ENCODE data around the gene RNF138. TPM values are rescaled to one million over a fixed set of nuclear protein-coding genes. Genes with fewer than 3 reads are reported as not detected.

Gene RNF138
- total and polyA plus RNA-seq, 2 of the 13 experiments (the other 11 are each of a cell fraction or from before 2014, with no cell fraction given) = 14.6 to 33.6 TPM

DNA sequence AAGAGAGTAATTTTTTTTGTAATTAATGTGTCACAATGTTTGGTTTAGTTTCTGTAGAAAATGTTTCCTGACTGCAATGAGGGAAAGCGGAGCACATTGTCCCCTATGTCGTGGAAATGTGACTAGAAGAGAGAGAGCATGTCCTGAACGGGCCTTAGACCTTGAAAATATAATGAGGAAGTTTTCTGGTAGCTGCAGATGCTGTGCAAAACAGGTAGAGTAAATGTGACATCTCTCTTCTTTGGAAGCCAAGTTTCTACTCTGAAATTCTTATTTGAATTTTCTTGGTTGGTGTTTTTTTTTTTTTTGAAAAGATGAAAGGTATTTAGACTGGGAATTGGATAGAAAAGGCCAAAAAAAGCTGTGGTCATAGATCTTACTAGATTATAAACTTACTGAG lies 20.0 kb downstream of the RNF138 start:
- Histone ChIP-seq H3K9me3 (ENCODE audit: low read length) (no peaks in the 10 kb centered on the region), H2AFZ (ENCODE audit: low read length) (no peak overlapping the region), H3K27me3 (ENCODE audit: control insufficient read depth in 1 of 2, insufficient read depth in 2 of 2, low read length in 2 of 2) (no peaks in the 10 kb centered on the region; a peak in 1 of 5 replicates), H3K9ac (ENCODE audit: insufficient read depth, low read depth, low read length) (no peak overlapping the region), H3K27ac (ENCODE audit: extremely low read length, insufficient read depth, low read length) (no peak overlapping the region), H3K36me3 (replicated peaks in 1 of 2; ENCODE audit: control insufficient read depth in 1 of 2, insufficient read depth in 2 of 2, low read length in 2 of 2) (peaks cover 4 to 26% of the 10 kb centered on the region in 2 experiments; a peak in 4 of 5 replicates), H3K4me2 (ENCODE audit: low read depth, low read length) (no peak overlapping the region), H3K4me3 (replicated peaks in 1 of 3; ENCODE audit: insufficient read depth in 1 of 3, low read depth in 2 of 3, low read length in 3 of 3) (no peak overlapping the region), H3K4me1 (ENCODE audit: insufficient read depth, low read length) (peaks cover 24% of the 10 kb centered on the region), H4K20me1 (ENCODE audit: insufficient read depth, low read length) (no peaks in the 10 kb centered on the region), H3K79me2 (ENCODE audit: insufficient read depth, low read length) (peaks cover 47% of the 10 kb centered on the region)
- ATAC-seq (no peak), FAIRE-seq (no peak), DNase-seq (ENCODE audit: low spot score) (no peak)
- no TSS peak for BruUV-seq (replicated peaks)
- in situ Hi-C loops (cut with HindIII; ENCODE audit: extremely low pct_ligation_motif_present, low pct_unique_long_range_greater_than_20kb) (no loop called here), intact Hi-C loops (cut with micrococcal nuclease; ENCODE audit: unreplicated experiment) (loop anchor here (2.0 kb wide), 1 partner anchor 15 kb away; no protein-coding TSS in a partner anchor)
- 89% methylated on average over 3 of the region's 3 CpGs for WGBS (ENCODE audit: low lambda C conversion rate)
- POLR2A ChIA-PET = no interaction called here
- CTCF ChIA-PET (ENCODE audit: low intra/inter-chr PET ratio, low total read pairs) = no interaction called here
- no peak for TF ChIP-seq ZNF430 (CRISPR knock-in tag; IDR thresholded peaks at IDR 0.05)
- TF ChIP-seq, protein P1, sequence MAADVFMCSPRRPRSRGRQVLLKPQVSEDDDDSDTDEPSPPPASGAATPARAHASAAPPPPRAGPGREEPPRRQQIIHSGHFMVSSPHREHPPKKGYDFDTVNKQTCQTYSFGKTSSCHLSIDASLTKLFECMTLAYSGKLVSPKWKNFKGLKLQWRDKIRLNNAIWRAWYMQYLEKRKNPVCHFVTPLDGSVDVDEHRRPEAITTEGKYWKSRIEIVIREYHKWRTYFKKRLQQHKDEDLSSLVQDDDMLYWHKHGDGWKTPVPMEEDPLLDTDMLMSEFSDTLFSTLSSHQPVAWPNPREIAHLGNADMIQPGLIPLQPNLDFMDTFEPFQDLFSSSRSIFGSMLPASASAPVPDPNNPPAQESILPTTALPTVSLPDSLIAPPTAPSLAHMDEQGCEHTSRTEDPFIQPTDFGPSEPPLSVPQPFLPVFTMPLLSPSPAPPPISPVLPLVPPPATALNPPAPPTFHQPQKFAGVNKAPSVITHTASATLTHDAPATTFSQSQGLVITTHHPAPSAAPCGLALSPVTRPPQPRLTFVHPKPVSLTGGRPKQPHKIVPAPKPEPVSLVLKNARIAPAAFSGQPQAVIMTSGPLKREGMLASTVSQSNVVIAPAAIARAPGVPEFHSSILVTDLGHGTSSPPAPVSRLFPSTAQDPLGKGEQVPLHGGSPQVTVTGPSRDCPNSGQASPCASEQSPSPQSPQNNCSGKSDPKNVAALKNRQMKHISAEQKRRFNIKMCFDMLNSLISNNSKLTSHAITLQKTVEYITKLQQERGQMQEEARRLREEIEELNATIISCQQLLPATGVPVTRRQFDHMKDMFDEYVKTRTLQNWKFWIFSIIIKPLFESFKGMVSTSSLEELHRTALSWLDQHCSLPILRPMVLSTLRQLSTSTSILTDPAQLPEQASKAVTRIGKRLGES (CRISPR knock-in tag; IDR thresholded peaks at IDR 0.05; ENCODE audit: borderline replicate concordance) = no peak
- TF ChIP-seq SYNCRIP (IDR thresholded peaks at IDR 0.05; ENCODE audit: insufficient read depth, low read depth, low read length) = no peak
- TF ChIP-seq HNF4A (CRISPR knock-in tag; IDR thresholded peaks at IDR 0.05) = no peak
- TF ChIP-seq FOXP1 (IDR thresholded peaks at IDR 0.05) = no peak
- TF ChIP-seq FOXP1 (CRISPR knock-in tag; IDR thresholded peaks at IDR 0.05) = no peak
- TF ChIP-seq, protein P2, sequence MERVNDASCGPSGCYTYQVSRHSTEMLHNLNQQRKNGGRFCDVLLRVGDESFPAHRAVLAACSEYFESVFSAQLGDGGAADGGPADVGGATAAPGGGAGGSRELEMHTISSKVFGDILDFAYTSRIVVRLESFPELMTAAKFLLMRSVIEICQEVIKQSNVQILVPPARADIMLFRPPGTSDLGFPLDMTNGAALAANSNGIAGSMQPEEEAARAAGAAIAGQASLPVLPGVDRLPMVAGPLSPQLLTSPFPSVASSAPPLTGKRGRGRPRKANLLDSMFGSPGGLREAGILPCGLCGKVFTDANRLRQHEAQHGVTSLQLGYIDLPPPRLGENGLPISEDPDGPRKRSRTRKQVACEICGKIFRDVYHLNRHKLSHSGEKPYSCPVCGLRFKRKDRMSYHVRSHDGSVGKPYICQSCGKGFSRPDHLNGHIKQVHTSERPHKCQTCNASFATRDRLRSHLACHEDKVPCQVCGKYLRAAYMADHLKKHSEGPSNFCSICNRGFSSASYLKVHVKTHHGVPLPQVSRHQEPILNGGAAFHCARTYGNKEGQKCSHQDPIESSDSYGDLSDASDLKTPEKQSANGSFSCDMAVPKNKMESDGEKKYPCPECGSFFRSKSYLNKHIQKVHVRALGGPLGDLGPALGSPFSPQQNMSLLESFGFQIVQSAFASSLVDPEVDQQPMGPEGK (CRISPR knock-in tag; IDR thresholded peaks at IDR 0.05) = no peak
- no peak for TF ChIP-seq RBM22 (optimal IDR thresholded peaks at IDR 0.05; ENCODE audit: low read length)
- no peak for TF ChIP-seq ZFP37 (CRISPR knock-in tag; IDR thresholded peaks at IDR 0.05; ENCODE audit: borderline replicate concordance)
- TF ChIP-seq SIN3B (IDR thresholded peaks at IDR 0.05; ENCODE audit: low read length) = no peak
- TF ChIP-seq SMAD9 (CRISPR knock-in tag; IDR thresholded peaks at IDR 0.05) = no peak
- no peak for TF ChIP-seq NCOR1 (IDR thresholded peaks at IDR 0.05; ENCODE audit: borderline replicate concordance, low read length)
- TF ChIP-seq MED13 (CRISPR knock-in tag; IDR thresholded peaks at IDR 0.05) = no peak
- no peak for TF ChIP-seq SETDB1 (CRISPR knock-in tag; IDR thresholded peaks at IDR 0.05; ENCODE audit: borderline replicate concordance)
- TF ChIP-seq ZBTB38 (CRISPR knock-in tag; IDR thresholded peaks at IDR 0.05) = no peak
- TF ChIP-seq, protein P3, sequence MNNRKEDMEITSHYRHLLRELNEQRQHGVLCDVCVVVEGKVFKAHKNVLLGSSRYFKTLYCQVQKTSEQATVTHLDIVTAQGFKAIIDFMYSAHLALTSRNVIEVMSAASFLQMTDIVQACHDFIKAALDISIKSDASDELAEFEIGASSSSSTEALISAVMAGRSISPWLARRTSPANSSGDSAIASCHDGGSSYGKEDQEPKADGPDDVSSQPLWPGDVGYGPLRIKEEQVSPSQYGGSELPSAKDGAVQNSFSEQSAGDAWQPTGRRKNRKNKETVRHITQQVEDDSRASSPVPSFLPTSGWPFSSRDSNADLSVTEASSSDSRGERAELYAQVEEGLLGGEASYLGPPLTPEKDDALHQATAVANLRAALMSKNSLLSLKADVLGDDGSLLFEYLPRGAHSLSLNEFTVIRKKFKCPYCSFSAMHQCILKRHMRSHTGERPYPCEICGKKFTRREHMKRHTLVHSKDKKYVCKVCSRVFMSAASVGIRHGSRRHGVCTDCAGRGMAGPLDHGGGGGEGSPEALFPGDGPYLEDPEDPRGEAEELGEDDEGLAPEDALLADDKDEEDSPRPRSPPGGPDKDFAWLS (CRISPR knock-in tag; IDR thresholded peaks at IDR 0.05; ENCODE audit: borderline replicate concordance) = no peak
- TF ChIP-seq, protein P4, sequence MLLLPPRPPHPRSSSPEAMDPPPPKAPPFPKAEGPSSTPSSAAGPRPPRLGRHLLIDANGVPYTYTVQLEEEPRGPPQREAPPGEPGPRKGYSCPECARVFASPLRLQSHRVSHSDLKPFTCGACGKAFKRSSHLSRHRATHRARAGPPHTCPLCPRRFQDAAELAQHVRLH (CRISPR knock-in tag; IDR thresholded peaks at IDR 0.05; ENCODE audit: borderline replicate concordance, low read depth) = no peak
- no peak for TF ChIP-seq AKAP8 (CRISPR knock-in tag; IDR thresholded peaks at IDR 0.05)
